Cardiac fibroblast (primary cell): ENCODE data around the gene KLHDC2.
"Not testable (repeated sequence)": the region's sequence is repeated elsewhere in the genome, so short reads cannot be mapped to it uniquely, and the experiment has no call there.

Experiments
- DNase-seq, 2 donors: peaks; one replicate each; pipeline versions ENCODE4 v3.0.0 to v3.0.0-alpha.2; 2010; ENCODE audit warnings: low read depth in 2 of 2
- H3K4me3 ChIP-seq, 2 donors: replicated peaks in 1 of 2; 1 replicate in 1 of 2; 2 replicates in 1 of 2; pipeline ENCODE4 v1.5.1; 2011; ENCODE audit warnings: low read depth in 2 of 2, low read length in 2 of 2, mild to moderate bottlenecking in 2 of 2, moderate library complexity in 1 of 2
- TF ChIP-seq, protein P1 (sequence below): IDR thresholded peaks from one replicate; pipeline ENCODE4 v1.5.1; 2011; ENCODE audit warnings: low read depth, mild to moderate bottlenecking, low read length, inconsistent platforms

The KLHDC2 gene

DNA sequence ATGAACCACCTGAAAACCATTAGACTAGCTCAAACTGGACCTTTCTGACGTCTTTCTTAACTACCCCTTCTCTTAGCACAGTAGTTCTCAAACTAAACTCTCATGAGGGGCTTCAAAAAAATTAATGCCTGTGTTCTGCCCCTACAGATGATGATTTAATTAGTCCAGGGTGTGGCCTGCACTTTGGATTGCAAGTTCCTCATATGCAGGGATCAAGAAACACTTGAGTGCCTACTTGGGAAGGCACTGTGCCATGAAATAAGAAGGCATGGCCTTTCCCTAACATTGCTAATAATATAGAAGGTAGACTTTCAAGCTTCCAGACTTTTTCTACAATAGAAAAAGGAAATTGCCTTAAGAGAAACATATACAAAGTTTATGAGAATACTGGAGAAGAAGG is 22.8 kb upstream of the KLHDC2 start:
- DNase-seq, result no peak
- TF ChIP-seq, protein P1, sequence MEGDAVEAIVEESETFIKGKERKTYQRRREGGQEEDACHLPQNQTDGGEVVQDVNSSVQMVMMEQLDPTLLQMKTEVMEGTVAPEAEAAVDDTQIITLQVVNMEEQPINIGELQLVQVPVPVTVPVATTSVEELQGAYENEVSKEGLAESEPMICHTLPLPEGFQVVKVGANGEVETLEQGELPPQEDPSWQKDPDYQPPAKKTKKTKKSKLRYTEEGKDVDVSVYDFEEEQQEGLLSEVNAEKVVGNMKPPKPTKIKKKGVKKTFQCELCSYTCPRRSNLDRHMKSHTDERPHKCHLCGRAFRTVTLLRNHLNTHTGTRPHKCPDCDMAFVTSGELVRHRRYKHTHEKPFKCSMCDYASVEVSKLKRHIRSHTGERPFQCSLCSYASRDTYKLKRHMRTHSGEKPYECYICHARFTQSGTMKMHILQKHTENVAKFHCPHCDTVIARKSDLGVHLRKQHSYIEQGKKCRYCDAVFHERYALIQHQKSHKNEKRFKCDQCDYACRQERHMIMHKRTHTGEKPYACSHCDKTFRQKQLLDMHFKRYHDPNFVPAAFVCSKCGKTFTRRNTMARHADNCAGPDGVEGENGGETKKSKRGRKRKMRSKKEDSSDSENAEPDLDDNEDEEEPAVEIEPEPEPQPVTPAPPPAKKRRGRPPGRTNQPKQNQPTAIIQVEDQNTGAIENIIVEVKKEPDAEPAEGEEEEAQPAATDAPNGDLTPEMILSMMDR, result no peak
- no peak overlapping the region for H3K4me3 ChIP-seq

- not testable (repeated sequence) for DNase-seq, H3K4me3 ChIP-seq
These were observed 21.5 kb upstream of the KLHDC2 start for GRCh38 chr14:49746476-49746875.

DNA sequence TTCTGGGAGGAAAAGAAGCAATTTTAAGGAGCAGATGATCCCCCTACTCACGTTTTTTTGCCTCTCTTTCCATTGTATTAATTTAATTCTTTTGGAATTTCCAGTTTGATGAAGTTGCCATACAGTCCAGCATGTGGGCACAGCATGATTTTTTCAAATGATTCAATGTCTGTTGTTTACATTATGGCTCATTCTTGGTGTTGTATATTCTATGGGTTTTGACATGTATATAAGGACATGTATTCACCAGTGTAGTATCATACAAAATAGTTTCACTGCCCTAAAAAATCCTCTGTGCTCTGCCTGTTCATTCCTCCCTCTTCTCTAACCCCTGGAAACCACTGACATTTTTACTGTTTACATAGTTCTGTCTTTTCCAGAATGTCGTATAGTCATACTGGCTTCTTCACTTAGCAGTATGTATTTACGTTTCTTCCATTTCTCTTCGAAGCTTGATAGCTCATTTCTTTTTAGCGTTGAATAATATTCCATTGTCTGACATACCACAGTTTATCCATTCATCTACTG is 13.3 kb upstream of the KLHDC2 start:
- no peak for DNase-seq
- TF ChIP-seq, protein P1, result no peak
- no peak overlapping the region for H3K4me3 ChIP-seq

DNA sequence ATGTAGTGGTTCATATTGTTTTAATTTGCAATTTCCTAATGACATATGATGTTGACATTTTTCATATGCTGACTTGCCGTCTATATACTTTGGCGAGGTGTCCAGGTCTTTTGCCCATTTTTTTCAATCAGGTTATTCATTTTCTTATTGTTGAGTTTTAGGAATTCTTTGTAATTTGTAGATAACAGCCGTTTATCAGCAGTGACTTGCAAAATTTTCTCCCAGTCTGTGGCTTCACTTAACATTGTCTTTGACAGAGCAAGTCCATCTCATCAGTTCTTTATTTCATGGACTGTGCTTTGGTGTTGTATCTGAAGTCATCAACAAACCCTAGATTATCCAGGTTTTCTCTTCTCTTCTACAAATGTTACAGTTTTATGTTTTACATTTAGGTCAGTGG is 12.6 kb upstream of the KLHDC2 start:
- no peak for DNase-seq
- no peak overlapping the region for H3K4me3 ChIP-seq
- TF ChIP-seq, protein P1, result no peak

- no peak overlapping the region for H3K4me3 ChIP-seq
- DNase-seq, result no peak
- TF ChIP-seq, protein P1, result no peak
These were observed 6.0 kb upstream of the KLHDC2 start for GRCh38 chr14:49761839-49762551.

DNA sequence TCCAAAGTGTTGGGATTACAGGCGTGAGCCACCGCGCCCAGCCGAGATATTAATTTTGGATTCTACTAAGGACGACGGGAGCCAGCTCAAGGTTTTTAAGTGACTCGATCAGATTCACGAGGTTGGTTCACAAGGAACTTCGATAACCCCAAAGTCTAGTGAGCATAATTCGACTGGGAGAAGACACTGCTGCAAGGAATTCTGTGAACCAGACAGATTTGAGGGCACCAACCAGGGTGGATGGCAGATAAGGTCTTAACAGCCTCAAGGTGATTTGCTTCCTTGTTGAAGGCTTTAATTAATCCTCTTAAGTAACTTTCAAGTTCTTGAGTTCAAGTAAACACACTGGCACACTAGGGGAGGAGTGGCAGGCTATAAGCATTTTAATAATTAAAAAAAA is 1.1 kb upstream of the KLHDC2 start:
- peak in 1 of 2 donors; percentile 5 for DNase-seq
- H3K4me3 ChIP-seq, result peak overlapping the region; percentile 95 to 96
- TF ChIP-seq, protein P1, result no peak

DNA sequence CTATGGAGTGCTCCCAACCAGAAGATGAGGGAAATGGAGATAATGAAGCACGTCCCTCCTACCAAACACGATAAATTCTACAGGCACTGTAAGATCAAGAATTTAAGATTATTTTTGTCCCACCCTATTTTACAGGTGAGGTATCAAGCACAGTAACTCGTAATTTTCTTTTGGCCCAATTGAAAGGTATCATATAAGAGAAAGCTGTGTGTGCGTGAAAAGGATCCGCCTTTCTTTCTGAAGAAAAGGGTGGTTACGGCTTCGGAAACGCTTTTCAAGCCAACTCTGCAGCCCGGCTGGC is 733 bp upstream of the KLHDC2 start:
- H3K4me3 ChIP-seq, result peak overlapping the region; percentile 95 to 96
- TF ChIP-seq, protein P1, result no peak
- DNase-seq, result no peak
